HEK293T (cell line): ENCODE data around the gene IREB2.

ENCODE experiments used
- CTCF ChIA-PET: fragments of 350-600 bp; formaldehyde crosslinking; extraction: SDS; loops from one replicate; lab custom pipeline; 2021; ENCODE audit warnings: antibody characterized with exemption, inconsistent platforms; lab: Yijun Ruan, JAX
- POLR2A ChIA-PET: fragments of 350-600 bp; formaldehyde crosslinking; extraction: SDS; loops from one replicate; lab custom pipeline; 2020; ENCODE audit warnings: antibody characterized with exemption, inconsistent platforms; lab: Yijun Ruan, JAX
- DNase-seq: peaks from one replicate; pipeline ENCODE4 v3.0.0; 2012; ENCODE audit warnings: mixed read lengths; ENCODE audit errors: extremely low spot score
- ARNT ChIP-seq: fragments of 450-650 bp; IDR thresholded peaks from 2 replicates; pipeline ENCODE4 v1.6.1; 2017; ENCODE audit warnings: mild to moderate bottlenecking
- BHLHE40 ChIP-seq: fragments of 450-650 bp; IDR thresholded peaks from 2 replicates; pipeline ENCODE4 v1.6.1; 2016; ENCODE audit warnings: mild to moderate bottlenecking, moderate library complexity, borderline replicate concordance
- CTBP1 ChIP-seq: fragments of 450-650 bp; IDR thresholded peaks from 2 replicates; pipeline ENCODE4 v1.6.1; 2016; ENCODE audit warnings: borderline replicate concordance
- ELF4 ChIP-seq: fragments of 450-650 bp; IDR thresholded peaks from 2 replicates; pipeline ENCODE4 v1.6.1; 2017; ENCODE audit warnings: antibody characterized with exemption
- FOXA1 ChIP-seq: fragments of 450-650 bp; IDR thresholded peaks from 2 replicates; pipeline ENCODE4 v1.6.1; 2016; ENCODE audit warnings: mild to moderate bottlenecking
- FOXK2 ChIP-seq: fragments of 450-650 bp; IDR thresholded peaks from 2 replicates; pipeline ENCODE4 v1.6.1; 2016; ENCODE audit warnings: mild to moderate bottlenecking
- FOXM1 ChIP-seq: fragments of 450-650 bp; IDR thresholded peaks from 2 replicates; pipeline ENCODE4 v1.6.1; 2017; ENCODE audit warnings: mild to moderate bottlenecking, borderline replicate concordance
- HDGF ChIP-seq: fragments of 450-650 bp; IDR thresholded peaks from 2 replicates; pipeline ENCODE4 v1.6.1; 2017; ENCODE audit warnings: antibody characterized with exemption, borderline replicate concordance
- L3MBTL2 ChIP-seq: fragments of 450-650 bp; conservative IDR thresholded peaks from 2 replicates; pipeline ENCODE4 v1.6.1; 2016; ENCODE audit warnings: mild to moderate bottlenecking
- LEF1 ChIP-seq: fragments of 450-650 bp; IDR thresholded peaks from 2 replicates; pipeline ENCODE4 v1.6.1; 2017; ENCODE audit warnings: mild to moderate bottlenecking, borderline replicate concordance
- NFRKB ChIP-seq: fragments of 450-650 bp; IDR thresholded peaks from 2 replicates; pipeline ENCODE4 v1.6.1; 2016; ENCODE audit warnings: mild to moderate bottlenecking, moderate library complexity
- PKNOX1 ChIP-seq: fragments of 450-650 bp; IDR thresholded peaks from 2 replicates; pipeline ENCODE4 v1.6.1; 2016
- SP1 ChIP-seq: fragments of 450-650 bp; IDR thresholded peaks from 2 replicates; pipeline ENCODE4 v1.6.1; 2017
- SUZ12 ChIP-seq: fragments of 450-650 bp; IDR thresholded peaks from 2 replicates; pipeline ENCODE4 v1.6.1; 2016; ENCODE audit warnings: mild to moderate bottlenecking
- TARDBP ChIP-seq: fragments of 450-650 bp; IDR thresholded peaks from 2 replicates; pipeline ENCODE4 v1.6.1; 2016
- ZNF384 ChIP-seq: fragments of 450-650 bp; IDR thresholded peaks from 2 replicates; pipeline ENCODE4 v1.6.1; 2016

The IREB2 gene

GRCh38 chr15:78440375-78441373 is 2.7 kb downstream of the IREB2 start:
- no peak for DNase-seq
- TF ChIP-seq LEF1 (no peak), HDGF (no peak)
- POLR2A ChIA-PET = no interaction called here
- CTCF ChIA-PET = interaction anchor here (0.7 kb wide), 1 partner anchor 132 kb away, joined by 4 read pairs; no protein-coding TSS in a partner anchor

- POLR2A ChIA-PET = no interaction called here
- CTCF ChIA-PET = interaction anchor here (0.5 kb wide), 1 partner anchor 204 kb away, joined by 3 read pairs; no protein-coding TSS in a partner anchor
Observed at GRCh38 chr15:78444255-78444654, 6.2 kb downstream of the IREB2 start.

GRCh38 chr15:78445875-78446274 is 7.9 kb downstream of the IREB2 start:
- DNase-seq = no peak
- ChIA-PET CTCF (no interaction called here), POLR2A (interaction anchor here (1.1 kb wide), 1 partner anchor 8 kb away, joined by 5 read pairs; the partner anchor contains the start of gene IREB2)
- TF ChIP-seq L3MBTL2 (no peak), CTBP1 (no peak), FOXA1 (no peak), BHLHE40 (no peak), SUZ12 (no peak), TARDBP (no peak), SP1 (no peak), ARNT (no peak), ELF4 (no peak), NFRKB (no peak), FOXM1 (no peak), HDGF (no peak), FOXK2 (no peak), PKNOX1 (no peak), ZNF384 (no peak)

More at GRCh38 chr15:78444255-78444654, 6.2 kb downstream of the IREB2 start:
- DNase-seq = no peak
- TF ChIP-seq ARNT (no peak), ZNF384 (no peak), SUZ12 (no peak), BHLHE40 (no peak), LEF1 (no peak)

- TF ChIP-seq NFRKB (no peak), L3MBTL2 (no peak), FOXA1 (no peak), LEF1 (no peak), ELF4 (no peak), CTBP1 (no peak), BHLHE40 (no peak), ZNF384 (no peak), FOXK2 (no peak), TARDBP (no peak), PKNOX1 (no peak), SUZ12 (no peak), FOXM1 (no peak), HDGF (no peak), SP1 (no peak), ARNT (no peak)
- POLR2A ChIA-PET = interaction anchor here (1.1 kb wide), 1 partner anchor 9 kb away, joined by 5 read pairs; the partner anchor contains the start of gene IREB2
- DNase-seq = no peak
- CTCF ChIA-PET = no interaction called here
Observed at GRCh38 chr15:78446551-78446950, 8.5 kb downstream of the IREB2 start.

- DNase-seq = no peak
- ChIA-PET CTCF (interaction anchor here (0.6 kb wide), 1 partner anchor 9 kb away, joined by 3 read pairs; no protein-coding TSS in a partner anchor), POLR2A (interaction anchor here (4.1 kb wide), 1 partner anchor 11 kb away, joined by 40 read pairs; the partner anchor contains the start of gene IREB2)
- no peak for TF ChIP-seq NFRKB
- TF ChIP-seq FOXK2 = no peak
- TF ChIP-seq PKNOX1 = no peak
- TF ChIP-seq SUZ12 = no peak
- TF ChIP-seq HDGF = no peak
- TF ChIP-seq ZNF384 = no peak
- TF ChIP-seq FOXM1 = no peak
- no peak for TF ChIP-seq FOXA1
- TF ChIP-seq SP1 = no peak
- no peak for TF ChIP-seq CTBP1
- no peak for TF ChIP-seq L3MBTL2
- TF ChIP-seq ELF4 = no peak
- no peak for TF ChIP-seq BHLHE40
- no peak for TF ChIP-seq TARDBP
- TF ChIP-seq LEF1 = no peak
- no peak for TF ChIP-seq ARNT
Observed at GRCh38 chr15:78448441-78449219, 10.6 kb downstream of the IREB2 start.
